SK-N-SH (cell line): ENCODE results near the gene GPR15. TPM values are rescaled to one million over a fixed set of nuclear protein-coding genes. Genes with fewer than 3 reads are reported as not detected.

Experiments used
- CTCF ChIA-PET: fragments of 300-600, 350-600 bp; formaldehyde crosslinking; extraction: SDS; loops from one replicate; lab custom pipeline; 2021; lab: Yijun Ruan, JAX
- POLR2A ChIA-PET: fragments of 350-600 bp; sonication (Branson Sonifier 250); formaldehyde crosslinking; extraction: SDS; loops from one replicate; lab custom pipeline; 2020; ENCODE audit warnings: antibody characterized with exemption, inconsistent platforms; lab: Yijun Ruan, JAX
- DNase-seq: peaks from one replicate; pipeline ENCODE4 v3.0.0; 2012
- H2AFZ ChIP-seq: fragments of 200-600 bp; sonication (generic); 2 replicates; pipeline ENCODE4 v1.8.1; 2016; ENCODE audit warnings: antibody characterized with exemption, mild to moderate bottlenecking, low read depth
- H3F3A ChIP-seq: fragments of 200-600 bp; sonication (generic); replicated peaks from 2 replicates; pipeline ENCODE3; 2016; ENCODE audit warnings: antibody characterized with exemption, mild to moderate bottlenecking; ENCODE audit not compliant: insufficient read depth
- H3K27ac ChIP-seq, 2 experiments: fragments of 200-500 bp in 1 of 2; fragments of 200-600 bp in 1 of 2; sonication (Bioruptor generic) in 1 of 2; sonication (generic), shearing (Covaris generic) in 1 of 2; 2 replicates each; pipeline versions ENCODE4 v1.5.1 to v1.6.1; 2014 to 2016; ENCODE audit warnings: low read depth in 2 of 2, inconsistent platforms in 1 of 2, low read length in 1 of 2, mild to moderate bottlenecking in 1 of 2, mixed read lengths in 1 of 2
- H3K27me3 ChIP-seq: fragments of 200-600 bp; sonication (generic), shearing (Covaris generic); 2 replicates; pipeline ENCODE4 v1.6.1; 2016; ENCODE audit warnings: mixed run types; ENCODE audit not compliant: insufficient read depth
- H3K36me3 ChIP-seq, 2 experiments: fragments of 200-500 bp in 1 of 2; fragments of 200-600 bp in 1 of 2; sonication (Bioruptor generic) in 1 of 2; sonication (generic) in 1 of 2; replicated peaks in 1 of 2; 2 replicates each; pipeline versions ENCODE3 to v1.5.1; 2014 to 2016; ENCODE audit warnings: low read length in 1 of 2, mild to moderate bottlenecking in 1 of 2; ENCODE audit not compliant: insufficient read depth in 2 of 2, control insufficient read depth in 1 of 2
- H3K4me1 ChIP-seq, 2 experiments: fragments of 200-500 bp in 1 of 2; fragments of 200-600 bp in 1 of 2; sonication (Bioruptor generic) in 1 of 2; sonication (generic), shearing (Covaris generic) in 1 of 2; 2 replicates each; pipeline versions ENCODE4 v1.5.1 to v1.6.1; 2014 to 2016; ENCODE audit warnings: low read depth in 1 of 2, low read length in 1 of 2, mixed run types in 1 of 2; ENCODE audit not compliant: insufficient read depth in 2 of 2, control insufficient read depth in 1 of 2
- H3K4me2 ChIP-seq: fragments of 200-600 bp; sonication (generic), shearing (Covaris generic); 2 replicates; pipeline ENCODE4 v1.6.1; 2017; ENCODE audit warnings: mixed run types
- H3K4me3 ChIP-seq, 2 experiments: fragments of 200-500 bp in 1 of 2; fragments of 200-600 bp in 1 of 2; sonication (Bioruptor generic) in 1 of 2; sonication (generic), shearing (Covaris generic) in 1 of 2; 2 replicates each; pipeline versions ENCODE4 v1.5.1 to v1.8.1; 2014 to 2016; ENCODE audit warnings: low read depth in 2 of 2, inconsistent platforms in 1 of 2, low read length in 1 of 2, mild to moderate bottlenecking in 1 of 2, mixed read lengths in 1 of 2, moderate library complexity in 1 of 2
- H3K79me2 ChIP-seq: fragments of 200-600 bp; sonication (generic); 2 replicates; pipeline ENCODE4 v1.8.1; 2017; ENCODE audit warnings: mild to moderate bottlenecking; ENCODE audit not compliant: insufficient read depth
- H3K9ac ChIP-seq: fragments of 200-600 bp; sonication (generic); 2 replicates; pipeline ENCODE4 v1.6.1; 2017; ENCODE audit warnings: mixed run types
- H3K9me2 ChIP-seq: fragments of 200-600 bp; sonication (generic); 2 replicates; pipeline ENCODE4 v1.6.1; 2017; ENCODE audit warnings: mixed run types
- H3K9me3 ChIP-seq: fragments of 200-600 bp; sonication (generic); 2 replicates; pipeline ENCODE4 v1.6.1; 2017; ENCODE audit warnings: mixed run types, mild to moderate bottlenecking, moderate library complexity
- H4K20me1 ChIP-seq: fragments of 200-600 bp; sonication (generic); 2 replicates; pipeline ENCODE4 v1.6.1; 2017; ENCODE audit warnings: mild to moderate bottlenecking, mixed run types; ENCODE audit not compliant: insufficient read depth
- CHD2 ChIP-seq: fragments of 150-350 bp; IDR thresholded peaks from 2 replicates; pipeline ENCODE4 v1.6.1; 2018; ENCODE audit warnings: low read length; ENCODE audit not compliant: partially characterized antibody
- CTCF ChIP-seq: fragments of 200-600 bp; sonication (generic); IDR thresholded peaks from 2 replicates; pipeline ENCODE4 v1.6.1; 2017; ENCODE audit warnings: antibody characterized with exemption, mild to moderate bottlenecking, moderate library complexity
- ELF1 ChIP-seq: IDR thresholded peaks from 2 replicates; pipeline ENCODE4 v1.4.0; 2012
- EP300 ChIP-seq, 2 experiments: IDR thresholded peaks; 2 replicates each; pipeline versions ENCODE4 v1.4.0 to v1.6.1; 2012; ENCODE audit warnings: borderline replicate concordance in 1 of 2, low read depth in 1 of 2, low read length in 1 of 2
- EZH2phosphoT487 ChIP-seq: fragments of 200-600 bp; sonication (generic); IDR thresholded peaks from 2 replicates; pipeline ENCODE4 v1.6.1; 2017; ENCODE audit warnings: low read depth, mixed run types, mild to moderate bottlenecking, antibody characterized with exemption, moderate library complexity, borderline replicate concordance
- IRF3 ChIP-seq: fragments of 150-350 bp; IDR thresholded peaks from 2 replicates; pipeline ENCODE4 v1.6.1; 2016; ENCODE audit warnings: mild to moderate bottlenecking, low read depth, low read length
- NRF1 ChIP-seq: IDR thresholded peaks from 2 replicates; pipeline ENCODE4 v1.6.1; 2012; ENCODE audit warnings: low read depth, mild to moderate bottlenecking, low read length
- POLR2AphosphoS5 ChIP-seq: IDR thresholded peaks from 2 replicates; pipeline ENCODE4 v1.6.1; 2012; ENCODE audit warnings: low read depth, low read length
- RCOR1 ChIP-seq: fragments of 150-350 bp; IDR thresholded peaks from 2 replicates; pipeline ENCODE4 v1.6.1; 2017; ENCODE audit warnings: antibody characterized with exemption, low read length
- REST ChIP-seq: IDR thresholded peaks from 2 replicates; pipeline ENCODE4 v1.6.1; 2012; ENCODE audit warnings: mild to moderate bottlenecking, low read depth, low read length, moderate library complexity
- RFX5 ChIP-seq: IDR thresholded peaks from 2 replicates; pipeline ENCODE4 v1.6.1; 2012; ENCODE audit warnings: mild to moderate bottlenecking, improper control_type of control experiment, low read length
- SIN3A ChIP-seq: IDR thresholded peaks from 2 replicates; pipeline ENCODE4 v1.6.1; 2012; ENCODE audit warnings: low read depth, mild to moderate bottlenecking, low read length, moderate library complexity, borderline replicate concordance
- SMC3 ChIP-seq: IDR thresholded peaks from 2 replicates; pipeline ENCODE4 v1.6.1; 2012; ENCODE audit warnings: low read depth, low read length, improper control_type of control experiment
- TEAD4 ChIP-seq: IDR thresholded peaks from 2 replicates; pipeline ENCODE4 v1.4.0; 2012; ENCODE audit warnings: mild to moderate bottlenecking, borderline replicate concordance; ENCODE audit not compliant: insufficient read depth
- ZBTB33 ChIP-seq: IDR thresholded peaks from 2 replicates; pipeline ENCODE4 v1.4.0; 2012; ENCODE audit warnings: low read depth, borderline replicate concordance
- WGBS: methylation state at CpG from one replicate; pipeline ENCODE4 v1.1.6; 2017; ENCODE audit warnings: low lambda C conversion rate; 5-methylcytosine and 5-hydroxymethylcytosine counted together
- polyA plus RNA-seq, 3 experiments: library from polyadenylated mRNA; depleted of rRNA; stranded (reverse); fragments of >200 nt; gene quantifications; 2 replicates each; pipeline ENCODE4 v1.2.3, GENCODE V29; 2012

Gene GPR15
- polyA plus RNA-seq, 1 of the 3 experiments (the other 2 are of a cell fraction) = not detected

GRCh38 chr3:98564282-98565005 lies 32.7 kb downstream of the GPR15 start:
- Histone ChIP-seq H3K4me3 (no peak overlapping the region), H3K4me1 (no peaks in the 10 kb centered on the region), H3K9me3 (no peaks in the 10 kb centered on the region), H3K27ac (no peak overlapping the region), H3K9ac (no peak overlapping the region), H4K20me1 (no peaks in the 10 kb centered on the region), H3K79me2 (no peaks in the 10 kb centered on the region), H3K9me2 (no peaks in the 10 kb centered on the region), H3K36me3 (no peaks in the 10 kb centered on the region), H3F3A (no peaks in the 10 kb centered on the region), H3K27me3 (peaks cover 5% of the 10 kb centered on the region; the same call in 1 of the 2 replicates), H2AFZ (no peak overlapping the region), H3K4me2 (no peak overlapping the region)
- no peak for TF ChIP-seq NRF1
- TF ChIP-seq EZH2phosphoT487 = no peak
- TF ChIP-seq POLR2AphosphoS5 = no peak
- no peak for TF ChIP-seq CHD2
- TF ChIP-seq EP300 (IDR thresholded peaks at IDR 0.05; ENCODE audit: borderline replicate concordance in 1 of 2, low read depth in 1 of 2, low read length in 1 of 2) = no peak
- TF ChIP-seq REST = no peak
- no peak for TF ChIP-seq SIN3A
- TF ChIP-seq ELF1 = no peak
- TF ChIP-seq RCOR1 = no peak
- no peak for TF ChIP-seq SMC3
- TF ChIP-seq TEAD4 = no peak
- no peak for TF ChIP-seq ZBTB33
- no peak for TF ChIP-seq RFX5
- no peak for TF ChIP-seq IRF3
- no peak for TF ChIP-seq CTCF
- POLR2A ChIA-PET = no interaction called here
- 52% methylated on average over 7 of the region's 7 CpGs for WGBS
- CTCF ChIA-PET = interaction anchor here (0.6 to 1.2 kb wide), 2 partner anchors 9 to 28 kb away, joined by 3 to 4 read pairs; no protein-coding TSS in a partner anchor
- DNase-seq = no peak
